ENCODE results near the gene MAPKAPK2.

MAPKAPK2 gene

GRCh38 chr1:206700445-206701036 is 15.8 kb downstream of the MAPKAPK2 start:
- no peak for DNase-seq (ENCODE audit: insufficient read length, low spot score)
- FAIRE-seq: no peak

- no peak for FAIRE-seq
- DNase-seq (ENCODE audit: insufficient read length, low spot score): no peak
These were observed 17.6 kb downstream of the MAPKAPK2 start for GRCh38 chr1:206702260-206702659.

- FAIRE-seq (no peak), DNase-seq (ENCODE audit: insufficient read length, low spot score) (no peak)
These were observed 18.1 kb downstream of the MAPKAPK2 start for GRCh38 chr1:206702803-206703202.

- FAIRE-seq: peak; percentile 35
- no peak for DNase-seq (ENCODE audit: insufficient read length, low spot score)
These were observed 19.0 kb downstream of the MAPKAPK2 start for GRCh38 chr1:206703661-206704060.

GRCh38 chr1:206704226-206704625 is 19.5 kb downstream of the MAPKAPK2 start:
- no peak for DNase-seq (ENCODE audit: insufficient read length, low spot score)
- FAIRE-seq: no peak

GRCh38 chr1:206705191-206705590 is 20.5 kb downstream of the MAPKAPK2 start:
- no peak for FAIRE-seq
- no peak for DNase-seq (ENCODE audit: insufficient read length, low spot score)

GRCh38 chr1:206705726-206706297 is 21.1 kb downstream of the MAPKAPK2 start:
- FAIRE-seq: no peak
- DNase-seq (ENCODE audit: insufficient read length, low spot score): no peak

GRCh38 chr1:206706298-206706791 is 21.6 kb downstream of the MAPKAPK2 start:
- no peak for DNase-seq (ENCODE audit: insufficient read length, low spot score)

GRCh38 chr1:206706806-206707366 is 22.2 kb downstream of the MAPKAPK2 start:
- no peak for DNase-seq (ENCODE audit: insufficient read length, low spot score)

More at GRCh38 chr1:206706298-206706791, 21.6 kb downstream of the MAPKAPK2 start:
- no peak for FAIRE-seq

GRCh38 chr1:206708058-206708457 is 23.4 kb downstream of the MAPKAPK2 start:
- FAIRE-seq: peak; percentile 92

More at GRCh38 chr1:206706806-206707366, 22.2 kb downstream of the MAPKAPK2 start:
- FAIRE-seq: no peak

GRCh38 chr1:206708882-206709281 is 24.2 kb downstream of the MAPKAPK2 start:
- DNase-seq (ENCODE audit: insufficient read length, low spot score) (no peak), FAIRE-seq (no peak)

More at GRCh38 chr1:206708058-206708457, 23.4 kb downstream of the MAPKAPK2 start:
- peak; percentile 29 for DNase-seq (ENCODE audit: insufficient read length, low spot score)

- FAIRE-seq (no peak), DNase-seq (ENCODE audit: insufficient read length, low spot score) (no peak)
These were observed 24.6 kb downstream of the MAPKAPK2 start for GRCh38 chr1:206709322-206709721.

GRCh38 chr1:206709772-206710459 is 25.2 kb downstream of the MAPKAPK2 start:
- FAIRE-seq: no peak

GRCh38 chr1:206710460-206710823 is 25.7 kb downstream of the MAPKAPK2 start:
- DNase-seq (ENCODE audit: insufficient read length, low spot score) (no peak), FAIRE-seq (no peak)

More at GRCh38 chr1:206709772-206710459, 25.2 kb downstream of the MAPKAPK2 start:
- no peak for DNase-seq (ENCODE audit: insufficient read length, low spot score)

GRCh38 chr1:206713070-206713469 is 28.4 kb downstream of the MAPKAPK2 start:
- DNase-seq (ENCODE audit: insufficient read length, low spot score) (no peak), FAIRE-seq (no peak)

GRCh38 chr1:206713910-206714312 is 29.2 kb downstream of the MAPKAPK2 start:
- no peak for FAIRE-seq

GRCh38 chr1:206714331-206715058 is 29.8 kb downstream of the MAPKAPK2 start:
- FAIRE-seq (no peak), DNase-seq (ENCODE audit: insufficient read length, low spot score) (no peak)

More at GRCh38 chr1:206713910-206714312, 29.2 kb downstream of the MAPKAPK2 start:
- DNase-seq (ENCODE audit: insufficient read length, low spot score): no peak

- FAIRE-seq (no peak), DNase-seq (ENCODE audit: insufficient read length, low spot score) (no peak)
These were observed 30.4 kb downstream of the MAPKAPK2 start for GRCh38 chr1:206715120-206715519.

- FAIRE-seq: no peak
- DNase-seq (ENCODE audit: insufficient read length, low spot score): no peak
These were observed 30.9 kb downstream of the MAPKAPK2 start for GRCh38 chr1:206715552-206716158.

GRCh38 chr1:206716159-206716869 is 31.6 kb downstream of the MAPKAPK2 start:
- FAIRE-seq: no peak
- no peak for DNase-seq (ENCODE audit: insufficient read length, low spot score)
